MCF 10A (cell line): ENCODE results near the gene LRRC61. TPM values are rescaled to one million over a fixed set of nuclear protein-coding genes. Genes with fewer than 3 reads are reported as not detected.
A peak's percentile ranks its signal among the peaks of the same experiment; 100 is the strongest.
"Not testable (repeated sequence)": the region's sequence is repeated elsewhere in the genome, so short reads cannot be mapped to it uniquely, and the experiment has no call there.

Source experiments
- Bru-seq: library from RNA; stranded (reverse); fragments of 400-500 nt; gene quantifications from one replicate; lab custom pipeline; 2021; lab: Mats Ljungman, UMichigan
- BruChase-seq, 2 experiments: library from RNA; stranded (reverse); fragments of 400-500 nt; gene quantifications; one replicate each; lab custom pipeline; 2021; lab: Mats Ljungman, UMichigan
- BruUV-seq: library from RNA; stranded (reverse); fragments of 400-500 nt; replicated peaks from 2 replicates; lab custom pipeline; 2021; lab: Mats Ljungman, UMichigan
- CTCF ChIA-PET: fragments of 300-600 bp; sonication (Branson Sonifier 250); formaldehyde crosslinking; extraction: SDS; loops from one replicate; lab custom pipeline; 2021; ENCODE audit warnings: antibody characterized with exemption, inconsistent platforms; lab: Yijun Ruan, JAX
- POLR2A ChIA-PET: fragments of 300-600, 350-650 bp; sonication (Branson Sonifier 250); formaldehyde crosslinking; extraction: SDS; loops from one replicate; lab custom pipeline; 2020; ENCODE audit warnings: antibody characterized with exemption, inconsistent platforms; lab: Yijun Ruan, JAX
- DNase-seq: peaks from one replicate; pipeline ENCODE4 v3.0.0-alpha.2; 2018; ENCODE audit not compliant: unreplicated experiment
- H3K27ac Mint-ChIP-seq: one replicate; pipeline ENCODE4 v1.8.0; 2022; ENCODE audit warnings: mild to moderate bottlenecking, low read depth, mixed read lengths; ENCODE audit not compliant: unreplicated experiment
- H3K27me3 Mint-ChIP-seq: one replicate; pipeline ENCODE4 v1.8.0; 2022; ENCODE audit warnings: mixed read lengths; ENCODE audit not compliant: insufficient read depth, unreplicated experiment
- H3K36me3 Mint-ChIP-seq: one replicate; pipeline ENCODE4 v1.8.0; 2022; ENCODE audit warnings: mild to moderate bottlenecking, moderate library complexity, mixed read lengths; ENCODE audit not compliant: insufficient read depth, unreplicated experiment
- H3K4me1 Mint-ChIP-seq: one replicate; pipeline ENCODE4 v1.8.0; 2022; ENCODE audit warnings: mixed read lengths; ENCODE audit not compliant: insufficient read depth, unreplicated experiment
- H3K4me3 Mint-ChIP-seq: one replicate; pipeline ENCODE4 v1.8.0; 2022; ENCODE audit warnings: mild to moderate bottlenecking, moderate library complexity, mixed read lengths; ENCODE audit not compliant: unreplicated experiment
- H3K9me3 Mint-ChIP-seq: one replicate; pipeline ENCODE4 v1.8.0; 2022; ENCODE audit warnings: mixed read lengths; ENCODE audit not compliant: unreplicated experiment
- intact Hi-C: fragments of 100-400 bp; cut with micrococcal nuclease; formaldehyde crosslinking; loops from 2 replicates; pipeline ENCODE4 v1.14.1; 2022
- long read RNA-seq: library from polyadenylated mRNA; stranded (forward); transcript quantifications from one replicate; pipeline ENCODE4 v2.0.0, GENCODE V29; 2022
- total RNA-seq: library from RNA; stranded (reverse); gene quantifications from 2 replicates; pipeline ENCODE4 v1.2.3, GENCODE V29; 2022
- TF ChIP-seq, protein P1 (sequence below): fragments of 200-600 bp; IDR thresholded peaks from one replicate; pipeline ENCODE4 v1.8.0; 2022; ENCODE audit warnings: antibody characterized with exemption, mild to moderate bottlenecking; ENCODE audit not compliant: unreplicated experiment

Gene LRRC61, protein sequence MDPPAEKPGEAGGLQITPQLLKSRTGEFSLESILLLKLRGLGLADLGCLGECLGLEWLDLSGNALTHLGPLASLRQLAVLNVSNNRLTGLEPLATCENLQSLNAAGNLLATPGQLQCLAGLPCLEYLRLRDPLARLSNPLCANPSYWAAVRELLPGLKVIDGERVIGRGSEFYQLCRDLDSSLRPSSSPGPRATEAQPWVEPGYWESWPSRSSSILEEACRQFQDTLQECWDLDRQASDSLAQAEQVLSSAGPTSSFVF
- 8.4 and 10.1 TPM in 2 replicates for total RNA-seq
- percentile 50 among the genes with signal in this experiment for Bru-seq, nascent RNA
- percentile 46 among the genes with signal in this experiment for BruChase-seq, experiment 1, labeled RNA remaining after a 6-hour chase
- BruChase-seq, experiment 2, labeled RNA remaining after a 2-hour chase: percentile 49 among the genes with signal in this experiment
- long read RNA-seq, transcript LRRC61-202 (3 exons, 1,877 nt): major isoform, 25 of 32 reads
- long read RNA-seq, partial matches to known transcripts: 1 of 32 reads
- long read RNA-seq, other reads (novel, unspliced or antisense): 2 of 32 reads

DNA sequence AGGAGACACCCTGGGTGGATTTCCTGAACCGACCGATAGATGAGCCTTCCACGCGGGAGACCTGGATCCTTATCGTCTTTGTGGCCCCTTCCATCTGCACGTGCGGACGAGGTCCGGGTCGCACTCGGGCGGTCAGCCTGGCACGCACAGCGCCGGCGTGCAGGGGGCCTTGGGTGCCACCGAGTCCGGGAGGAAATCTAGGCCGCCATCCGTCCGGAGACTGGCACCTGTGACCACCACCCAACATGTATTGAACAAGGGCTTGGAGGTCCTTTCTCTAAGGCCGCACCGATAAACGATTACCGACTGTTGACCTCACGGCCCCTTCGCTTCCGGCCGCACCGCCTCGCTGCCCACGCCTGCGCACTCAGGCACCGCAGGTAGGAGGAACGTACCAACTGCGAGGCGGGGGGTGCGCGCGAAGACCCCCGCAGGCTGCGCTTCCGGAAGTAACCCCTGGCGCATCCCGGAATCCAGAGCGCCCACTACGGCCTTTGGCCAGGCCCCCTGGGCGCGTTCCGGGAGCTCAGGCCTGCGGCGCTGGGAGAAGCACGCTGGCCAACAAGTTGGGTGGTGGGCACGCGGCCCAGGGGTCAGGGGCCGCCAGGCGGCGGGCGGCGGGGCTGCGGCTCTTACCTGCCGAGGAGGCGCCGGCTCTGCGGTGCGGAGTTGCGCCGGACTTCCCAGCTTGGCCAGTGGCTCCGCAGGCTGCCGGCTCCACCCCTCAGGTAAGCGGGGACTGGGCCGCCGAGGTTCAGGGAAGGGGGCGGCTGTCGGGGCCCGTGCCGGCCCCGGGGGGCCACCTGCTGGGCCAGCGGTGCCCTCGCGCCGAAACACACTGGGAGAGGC, at the start of gene LRRC61, which contains the start of gene ACTR3C:
Gene LRRC61 (plus strand): TSS at position 523 of the 849 bp plus-strand sequence. CDS start 13,507 bp downstream, outside the sequence.
Gene ACTR3C (minus strand): TSS at position 713 of the 849 bp plus-strand sequence. CDS start 28,249 bp downstream, outside the sequence.
- H3K36me3 Mint-ChIP-seq: peaks cover 22% of the 10 kb centered on the region
- H3K4me1 Mint-ChIP-seq: peaks cover 24% of the 10 kb centered on the region
- no peaks in the 10 kb centered on the region for H3K27me3 Mint-ChIP-seq
- TF ChIP-seq, protein P1, sequence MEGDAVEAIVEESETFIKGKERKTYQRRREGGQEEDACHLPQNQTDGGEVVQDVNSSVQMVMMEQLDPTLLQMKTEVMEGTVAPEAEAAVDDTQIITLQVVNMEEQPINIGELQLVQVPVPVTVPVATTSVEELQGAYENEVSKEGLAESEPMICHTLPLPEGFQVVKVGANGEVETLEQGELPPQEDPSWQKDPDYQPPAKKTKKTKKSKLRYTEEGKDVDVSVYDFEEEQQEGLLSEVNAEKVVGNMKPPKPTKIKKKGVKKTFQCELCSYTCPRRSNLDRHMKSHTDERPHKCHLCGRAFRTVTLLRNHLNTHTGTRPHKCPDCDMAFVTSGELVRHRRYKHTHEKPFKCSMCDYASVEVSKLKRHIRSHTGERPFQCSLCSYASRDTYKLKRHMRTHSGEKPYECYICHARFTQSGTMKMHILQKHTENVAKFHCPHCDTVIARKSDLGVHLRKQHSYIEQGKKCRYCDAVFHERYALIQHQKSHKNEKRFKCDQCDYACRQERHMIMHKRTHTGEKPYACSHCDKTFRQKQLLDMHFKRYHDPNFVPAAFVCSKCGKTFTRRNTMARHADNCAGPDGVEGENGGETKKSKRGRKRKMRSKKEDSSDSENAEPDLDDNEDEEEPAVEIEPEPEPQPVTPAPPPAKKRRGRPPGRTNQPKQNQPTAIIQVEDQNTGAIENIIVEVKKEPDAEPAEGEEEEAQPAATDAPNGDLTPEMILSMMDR: no peak
- H3K27ac Mint-ChIP-seq: peak within 1 kb of the TSS; percentile 93
- CTCF ChIA-PET: interaction anchor here (0.7 kb wide), 1 partner anchor 44 kb away, joined by 6 read pairs; no protein-coding TSS in a partner anchor
- DNase-seq: peak; percentile 35
- intact Hi-C loops: no loop called here
- H3K9me3 Mint-ChIP-seq: no peaks in the 10 kb centered on the region
- POLR2A ChIA-PET: no interaction called here
- BruUV-seq: TSS peak; percentile 71
- peak within 1 kb of the TSS; percentile 84 for H3K4me3 Mint-ChIP-seq

DNA sequence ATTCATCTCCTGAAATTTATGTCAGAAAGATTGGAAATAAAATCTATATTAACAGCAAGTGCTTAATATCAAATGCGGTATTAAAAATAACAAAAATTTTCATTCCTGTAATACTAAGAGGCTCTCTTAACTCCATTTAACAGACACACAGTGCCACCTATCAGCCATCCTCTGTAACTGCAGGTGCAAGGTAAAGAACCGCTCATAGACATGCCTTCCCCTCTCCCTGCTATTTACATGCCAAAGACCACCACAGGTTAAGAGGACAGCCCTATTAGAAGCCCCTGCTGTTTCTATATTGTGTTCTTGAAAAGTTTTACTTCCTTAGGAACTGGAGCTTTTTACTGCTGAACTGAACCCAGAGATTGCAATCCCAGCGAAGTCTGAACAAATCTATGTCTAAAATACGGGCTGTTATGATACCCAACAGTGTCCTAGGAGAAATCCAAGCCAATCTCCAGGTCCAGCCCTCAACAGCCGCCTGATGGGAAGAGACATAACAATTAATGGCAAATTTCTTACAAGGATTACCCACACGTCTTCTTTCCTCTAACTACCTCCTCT, 46.9 kb upstream of the LRRC61 start:
- H3K4me3 Mint-ChIP-seq, H3K9me3 Mint-ChIP-seq, BruUV-seq, H3K4me1 Mint-ChIP-seq, H3K27me3 Mint-ChIP-seq, H3K36me3 Mint-ChIP-seq, POLR2A ChIA-PET, H3K27ac Mint-ChIP-seq: not testable (repeated sequence)
- TF ChIP-seq, protein P1: peak; percentile 79
- DNase-seq: peak; percentile 52
- intact Hi-C loops: loop anchor here (5.0 kb wide), 2 partner anchors 394 to 469 kb away; no protein-coding TSS in a partner anchor
- CTCF ChIA-PET: interaction anchor here (0.6 kb wide), 1 partner anchor 190 kb away, joined by 5 read pairs; no protein-coding TSS in a partner anchor

DNA sequence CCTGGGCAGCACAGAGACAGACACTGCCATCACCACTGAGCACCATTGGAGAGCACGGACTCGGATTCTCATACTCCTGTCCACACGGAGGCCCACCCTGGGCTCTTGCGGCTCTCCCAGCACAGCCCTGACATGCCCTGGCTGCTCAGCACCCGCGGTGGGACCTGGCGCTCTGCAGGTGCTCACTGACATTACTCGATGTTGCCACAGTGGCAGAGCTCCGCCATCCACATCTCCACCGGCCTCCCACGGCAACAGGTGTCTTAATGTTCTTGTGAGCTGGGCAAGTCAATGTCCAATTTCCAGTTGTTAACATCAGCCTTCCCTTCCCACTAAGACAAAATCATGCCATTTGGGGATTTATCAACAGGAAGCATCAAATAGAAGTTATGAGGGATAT, 44.8 kb upstream of the LRRC61 start:
- H3K4me3 Mint-ChIP-seq, H3K27me3 Mint-ChIP-seq, DNase-seq, POLR2A ChIA-PET, H3K36me3 Mint-ChIP-seq, H3K27ac Mint-ChIP-seq, H3K9me3 Mint-ChIP-seq, BruUV-seq, H3K4me1 Mint-ChIP-seq: not testable (repeated sequence)
- CTCF ChIA-PET: interaction anchor here (0.6 kb wide), 1 partner anchor 484 kb away, joined by 3 read pairs; no protein-coding TSS in a partner anchor
- intact Hi-C loops: loop anchor here (5.0 kb wide), 2 partner anchors 396 to 471 kb away; no protein-coding TSS in a partner anchor

DNA sequence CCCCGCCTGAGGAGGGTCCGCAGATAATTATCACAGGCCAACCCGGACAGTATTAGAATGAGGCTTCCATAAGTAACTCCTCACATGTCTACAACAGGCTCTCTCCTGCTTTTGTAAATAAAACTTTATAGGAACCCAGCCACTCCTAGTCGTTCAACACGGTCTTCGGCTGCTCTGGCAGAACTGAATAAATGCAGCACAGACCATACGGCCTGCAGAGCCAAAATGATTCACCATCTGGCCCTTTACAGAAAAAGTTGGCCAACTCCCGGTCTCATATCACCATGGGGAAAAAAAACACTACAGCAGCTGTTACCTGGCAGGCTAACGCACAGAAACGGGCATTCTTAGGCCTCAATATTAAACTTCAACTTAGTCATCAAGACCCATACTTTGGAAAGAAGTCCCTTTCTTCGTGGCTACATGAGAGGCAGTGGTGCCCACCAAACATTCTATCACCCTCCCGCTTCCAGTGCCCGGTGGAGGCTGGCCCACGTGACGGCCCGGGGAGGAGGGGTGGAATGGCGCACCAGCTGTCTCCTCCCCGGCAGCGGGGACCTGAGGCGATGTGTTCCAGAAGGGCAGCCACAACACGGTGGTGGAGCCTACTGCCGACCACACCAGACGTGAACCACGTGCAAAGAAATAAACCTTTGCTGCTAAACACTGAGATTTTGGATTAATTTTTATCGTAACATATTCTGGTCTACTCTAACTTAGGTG, 41.3 kb upstream of the LRRC61 start:
- H3K36me3 Mint-ChIP-seq, DNase-seq, H3K27ac Mint-ChIP-seq, H3K4me3 Mint-ChIP-seq, H3K4me1 Mint-ChIP-seq, H3K9me3 Mint-ChIP-seq, H3K27me3 Mint-ChIP-seq, CTCF ChIA-PET, BruUV-seq, POLR2A ChIA-PET: not testable (repeated sequence)
- intact Hi-C loops: loop anchor here (10.0 kb wide), 1 partner anchor 473 kb away; no protein-coding TSS in a partner anchor

DNA sequence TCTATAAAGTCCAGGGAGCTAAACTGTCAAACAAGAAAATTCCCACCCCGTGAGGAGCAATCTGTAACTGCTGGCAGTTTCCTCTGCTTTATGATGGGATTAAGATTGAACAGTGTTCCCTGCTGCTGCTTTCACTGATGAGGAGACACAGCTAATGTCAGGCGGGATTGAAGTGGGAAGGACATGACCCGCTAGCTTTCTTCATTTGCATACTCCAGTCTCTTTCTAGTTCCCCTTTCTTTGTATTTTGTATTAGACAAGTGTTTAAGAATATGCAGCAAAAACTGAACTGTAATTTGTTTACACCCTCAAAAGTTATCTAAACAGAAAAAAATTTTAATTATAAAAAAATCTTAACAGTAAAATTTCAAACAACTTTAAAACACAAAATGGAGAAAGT, 40.0 kb upstream of the LRRC61 start:
- intact Hi-C loops: loop anchor here (10.0 kb wide), 1 partner anchor 472 kb away; no protein-coding TSS in a partner anchor
- BruUV-seq, H3K4me1 Mint-ChIP-seq, H3K36me3 Mint-ChIP-seq, H3K4me3 Mint-ChIP-seq, DNase-seq, CTCF ChIA-PET, H3K27ac Mint-ChIP-seq, POLR2A ChIA-PET, H3K27me3 Mint-ChIP-seq, H3K9me3 Mint-ChIP-seq: not testable (repeated sequence)

DNA sequence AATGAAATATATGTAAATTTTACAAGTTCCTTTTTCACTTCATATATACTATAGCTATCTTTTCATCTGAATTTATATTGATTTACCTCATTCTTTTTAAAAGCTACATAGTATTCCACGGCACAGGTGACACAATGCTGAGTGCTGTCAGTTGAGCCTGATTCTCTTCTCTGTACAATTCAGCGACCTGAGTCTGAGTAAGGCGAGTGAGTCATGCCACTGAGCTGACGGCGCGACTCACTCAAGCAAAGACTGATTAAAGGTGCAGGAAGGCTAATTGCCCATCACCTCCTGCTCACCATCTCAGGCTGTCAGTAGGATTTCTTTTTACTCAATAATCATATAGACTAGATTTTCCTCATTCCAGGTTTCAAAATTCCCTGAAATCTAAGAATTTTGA, 39.5 kb upstream of the LRRC61 start:
- H3K4me1 Mint-ChIP-seq, H3K27me3 Mint-ChIP-seq, H3K9me3 Mint-ChIP-seq, POLR2A ChIA-PET, DNase-seq, H3K36me3 Mint-ChIP-seq, CTCF ChIA-PET, BruUV-seq, H3K4me3 Mint-ChIP-seq, H3K27ac Mint-ChIP-seq: not testable (repeated sequence)
- intact Hi-C loops: loop anchor here (10.0 kb wide), 1 partner anchor 471 kb away; no protein-coding TSS in a partner anchor
